GM18858 (cell line): ENCODE results near the gene ATP6V1B1.

Experiments used
- ATAC-seq: cut with Tn5 transposase; IDR thresholded peaks from one replicate; pipeline ENCODE4 v1.9.1; 2021; ENCODE audit not compliant: unreplicated experiment

The ATP6V1B1 gene

GRCh38 chr2:70943205-70943871, 7.6 kb downstream of the ATP6V1B1 start:
- no peak for ATAC-seq

DNA sequence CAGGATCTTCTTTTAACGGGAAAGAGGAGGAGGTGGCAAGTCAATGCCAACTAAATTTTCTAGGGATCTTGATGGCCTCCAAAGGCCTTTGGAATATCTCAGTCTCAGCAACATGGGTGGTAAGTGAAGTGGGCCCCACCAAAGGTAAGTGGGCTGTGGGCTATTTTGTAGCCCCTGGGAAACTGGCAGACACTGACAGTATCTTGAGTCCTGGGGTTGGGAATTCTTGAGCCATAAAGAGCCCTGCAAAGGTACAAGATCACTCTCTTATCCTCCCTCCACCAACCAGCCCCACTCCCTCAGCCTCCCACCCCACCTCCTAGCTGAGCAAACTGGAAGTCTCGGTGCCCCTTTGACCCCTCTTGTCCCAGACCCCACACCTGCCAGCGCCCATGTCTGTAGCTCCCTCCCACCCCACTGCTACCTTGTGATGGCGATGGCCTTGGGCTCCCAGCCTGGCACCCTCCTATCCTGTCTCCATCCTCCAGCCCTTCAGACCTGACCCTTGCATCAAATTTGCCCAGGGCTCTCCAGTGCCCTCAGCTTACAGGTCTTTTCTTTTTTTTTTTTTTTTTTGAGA, 8.5 kb downstream of the ATP6V1B1 start:
- no peak for ATAC-seq

DNA sequence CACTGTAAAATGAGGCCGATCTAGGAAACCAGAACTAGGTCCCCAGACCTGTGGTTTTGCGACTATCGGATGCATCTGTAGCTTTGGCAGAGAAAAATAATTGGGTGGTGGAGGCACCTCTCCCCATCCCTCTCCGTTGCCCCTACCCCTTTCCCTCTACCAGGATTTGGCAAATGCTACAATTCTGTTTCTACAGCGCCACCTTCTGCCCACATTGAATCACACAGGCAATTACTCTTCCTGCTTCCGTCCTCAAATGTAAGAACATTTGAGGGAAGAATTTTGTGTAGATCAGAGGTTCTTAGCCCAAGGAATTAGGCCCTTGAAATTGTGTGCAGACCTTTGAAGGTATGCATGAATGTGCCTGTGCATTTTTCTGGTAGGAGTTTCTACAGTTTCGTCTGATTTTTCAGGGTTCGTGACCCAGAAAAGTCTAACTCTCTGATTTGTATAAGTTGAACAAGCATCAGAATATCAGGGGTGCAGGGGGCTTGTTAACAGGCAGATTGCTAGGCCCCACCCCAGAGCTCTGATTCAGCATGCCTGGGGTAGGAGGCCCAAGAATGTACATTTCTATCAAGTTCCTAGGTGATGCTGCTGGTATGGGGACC, 11.2 kb downstream of the ATP6V1B1 start:
- no peak for ATAC-seq

- ATAC-seq: no peak
These were observed 12.0 kb downstream of the ATP6V1B1 start for GRCh38 chr2:70947556-70948184.

GRCh38 chr2:70948337-70949003, 12.8 kb downstream of the ATP6V1B1 start:
- ATAC-seq: no peak

DNA sequence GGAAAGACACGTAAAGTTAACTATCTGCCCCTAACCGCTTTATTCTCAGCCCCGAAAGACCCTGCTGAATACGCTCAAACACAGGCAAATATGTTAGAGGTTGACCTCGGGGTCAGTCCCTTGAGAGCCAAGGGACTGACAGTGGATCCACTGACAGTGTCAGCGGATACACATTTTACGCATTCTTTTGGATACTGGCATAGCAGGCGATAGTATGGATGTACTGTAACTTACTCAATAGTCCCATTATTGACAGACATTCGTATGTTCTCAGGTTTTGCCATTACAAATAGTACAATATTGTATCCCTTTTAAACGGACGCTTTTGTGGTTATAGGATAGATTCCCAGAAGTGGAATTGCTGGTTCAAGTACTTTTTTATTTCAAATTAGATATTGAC, 13.4 kb downstream of the ATP6V1B1 start:
- no peak for ATAC-seq

GRCh38 chr2:70954886-70955285, 19.2 kb downstream of the ATP6V1B1 start:
- ATAC-seq: no peak

DNA sequence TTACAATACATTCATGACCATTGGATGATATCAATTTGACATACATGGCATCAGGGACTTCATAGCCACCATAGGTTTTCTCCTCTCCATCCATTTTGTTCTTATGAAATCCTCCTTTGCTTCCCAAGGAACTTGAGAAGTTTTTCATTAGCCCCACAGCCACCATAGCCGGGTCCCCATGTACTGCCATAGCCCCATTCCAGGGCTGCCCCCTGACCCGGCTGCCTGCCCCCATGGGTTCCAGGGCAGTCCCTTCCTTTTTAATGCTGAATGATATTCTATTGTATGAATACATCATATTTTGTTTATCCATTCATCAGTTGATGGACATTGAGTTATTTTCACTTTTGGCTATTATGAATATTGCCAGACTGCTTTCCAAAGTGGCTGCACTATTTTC, 20.4 kb downstream of the ATP6V1B1 start:
- ATAC-seq: no peak

DNA sequence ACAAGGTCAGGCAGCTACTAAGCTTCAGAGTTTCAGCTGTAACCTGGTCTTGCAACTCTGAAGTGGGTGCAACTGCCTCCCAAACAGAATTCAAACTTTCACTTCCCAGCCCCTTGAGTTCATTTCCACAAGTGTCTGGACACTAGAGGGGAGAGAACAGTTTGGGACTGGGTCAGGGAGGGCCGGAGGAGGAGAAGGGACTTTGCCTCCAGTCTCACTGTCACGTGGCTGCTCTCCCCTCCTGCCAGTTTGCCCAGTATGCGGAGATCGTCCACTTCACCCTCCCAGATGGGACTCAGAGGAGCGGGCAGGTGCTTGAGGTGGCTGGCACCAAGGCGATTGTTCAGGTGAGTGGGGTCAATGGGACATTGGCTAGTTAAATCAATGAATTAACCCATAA, 22.1 kb downstream of the ATP6V1B1 start:
- no peak for ATAC-seq

DNA sequence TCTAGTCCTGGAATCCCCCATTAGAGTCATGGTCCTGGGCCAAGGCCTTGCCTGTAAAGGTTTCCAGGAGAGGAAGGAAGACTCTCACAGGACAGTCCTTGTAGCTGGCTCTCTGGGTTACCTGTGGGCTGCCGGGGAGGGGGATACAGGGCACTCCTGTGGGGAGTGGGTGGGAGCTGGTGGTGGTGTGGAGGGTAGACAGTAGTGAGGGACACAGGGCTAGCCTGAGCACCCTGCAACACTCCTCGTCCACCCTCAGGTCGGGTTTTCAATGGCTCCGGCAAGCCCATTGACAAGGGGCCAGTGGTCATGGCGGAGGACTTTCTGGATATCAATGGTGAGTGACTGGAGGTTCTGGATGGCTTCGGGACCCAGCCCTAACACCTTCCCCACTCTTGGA, 23.1 kb downstream of the ATP6V1B1 start:
- ATAC-seq: no peak

GRCh38 chr2:70959271-70959761, 23.6 kb downstream of the ATP6V1B1 start:
- no peak for ATAC-seq

DNA sequence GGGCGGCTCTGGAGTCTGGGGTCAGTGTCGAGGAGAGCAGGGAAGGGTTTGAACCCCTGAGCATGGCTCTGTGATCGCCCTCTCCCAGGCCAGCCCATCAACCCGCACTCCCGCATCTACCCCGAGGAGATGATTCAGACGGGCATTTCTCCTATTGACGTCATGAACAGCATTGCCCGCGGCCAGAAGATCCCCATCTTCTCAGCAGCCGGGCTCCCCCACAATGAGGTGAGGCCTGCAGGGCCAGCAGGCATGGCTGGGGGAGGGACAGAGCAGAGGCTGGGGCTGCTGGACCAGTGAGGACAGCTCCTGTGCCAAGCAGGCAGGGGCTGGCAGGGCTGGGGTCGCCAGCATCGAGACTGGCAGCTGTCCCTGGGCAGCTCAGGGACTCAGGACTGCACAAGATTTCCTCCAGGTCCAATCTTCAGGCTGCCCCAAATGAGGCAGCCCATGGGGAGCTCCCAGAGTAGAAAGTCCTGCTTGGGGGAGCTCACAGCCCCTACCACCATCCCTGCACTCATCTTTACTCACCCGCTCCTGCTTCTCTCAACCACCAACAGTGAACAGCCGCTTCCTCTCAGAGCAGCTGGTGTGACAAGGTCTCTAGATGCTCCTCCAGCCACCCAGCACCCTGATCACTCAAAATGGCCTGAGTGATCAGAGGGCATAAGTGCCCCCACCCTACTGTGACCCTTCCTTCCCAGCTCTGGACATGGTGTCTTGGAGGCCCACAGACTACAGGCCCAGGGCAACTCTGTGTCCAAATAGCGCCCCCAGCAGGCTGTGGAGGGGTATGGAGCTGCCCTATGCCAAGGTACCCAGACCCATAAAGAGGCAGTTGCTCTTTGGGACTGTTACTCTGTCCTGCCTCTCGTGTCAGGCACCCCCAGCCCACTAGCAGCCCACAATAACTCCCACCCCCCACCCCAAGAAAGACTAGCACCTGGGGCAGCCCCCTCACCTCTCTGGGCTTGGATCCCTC, 24.4 kb downstream of the ATP6V1B1 start:
- ATAC-seq: no peak

DNA sequence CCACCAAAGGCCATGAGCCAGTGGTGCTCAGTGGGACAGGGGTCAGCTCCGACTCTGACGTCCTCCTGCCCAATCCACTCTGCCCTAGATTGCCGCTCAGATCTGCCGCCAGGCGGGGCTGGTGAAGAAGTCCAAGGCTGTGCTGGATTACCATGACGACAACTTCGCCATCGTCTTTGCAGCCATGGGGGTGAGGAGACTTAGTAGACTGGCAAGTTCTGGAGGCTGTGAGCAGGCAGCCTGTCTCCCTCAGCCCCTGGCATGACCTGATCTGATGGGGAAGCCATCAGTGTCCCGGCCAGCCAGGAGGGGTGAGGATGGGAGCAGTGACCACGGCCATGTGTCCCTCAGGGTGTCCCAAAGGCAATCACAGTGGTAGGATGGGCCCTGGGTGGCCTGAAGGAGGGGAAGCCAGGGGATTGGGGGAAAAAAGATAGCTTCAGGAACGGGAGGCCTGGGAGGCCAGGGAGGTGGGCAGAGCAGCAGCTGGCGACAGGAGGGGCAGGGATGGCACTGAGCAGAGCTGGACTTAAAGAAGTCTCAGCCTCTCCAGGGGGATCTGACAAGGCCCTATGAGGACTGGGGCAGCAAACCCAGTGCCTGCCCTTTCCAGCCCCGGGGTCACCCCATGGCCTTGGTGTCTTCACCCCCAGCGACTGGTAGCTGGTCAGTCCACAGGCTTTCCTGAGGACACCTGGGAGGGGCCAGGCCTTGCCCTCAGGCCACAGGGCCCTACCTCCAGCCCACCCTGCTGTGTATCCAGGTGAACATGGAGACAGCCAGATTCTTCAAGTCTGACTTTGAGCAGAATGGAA, 25.3 kb downstream of the ATP6V1B1 start:
- ATAC-seq: no peak

DNA sequence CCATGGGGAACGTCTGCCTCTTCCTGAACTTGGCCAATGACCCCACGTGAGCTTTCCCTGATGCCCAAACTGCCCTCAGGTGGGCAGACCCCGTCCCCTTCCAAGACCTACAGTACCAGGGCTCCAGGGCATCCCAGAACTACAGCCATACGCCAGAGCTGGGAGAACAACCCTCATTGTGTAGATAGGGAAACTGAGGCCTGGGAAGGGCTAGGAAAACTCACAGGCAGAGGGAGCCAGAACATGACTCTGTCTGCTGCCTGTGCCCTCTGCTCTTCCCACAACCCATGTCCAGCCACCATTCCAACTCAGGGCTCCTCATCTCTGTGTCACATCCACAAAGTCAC, 25.9 kb downstream of the ATP6V1B1 start:
- no peak for ATAC-seq

DNA sequence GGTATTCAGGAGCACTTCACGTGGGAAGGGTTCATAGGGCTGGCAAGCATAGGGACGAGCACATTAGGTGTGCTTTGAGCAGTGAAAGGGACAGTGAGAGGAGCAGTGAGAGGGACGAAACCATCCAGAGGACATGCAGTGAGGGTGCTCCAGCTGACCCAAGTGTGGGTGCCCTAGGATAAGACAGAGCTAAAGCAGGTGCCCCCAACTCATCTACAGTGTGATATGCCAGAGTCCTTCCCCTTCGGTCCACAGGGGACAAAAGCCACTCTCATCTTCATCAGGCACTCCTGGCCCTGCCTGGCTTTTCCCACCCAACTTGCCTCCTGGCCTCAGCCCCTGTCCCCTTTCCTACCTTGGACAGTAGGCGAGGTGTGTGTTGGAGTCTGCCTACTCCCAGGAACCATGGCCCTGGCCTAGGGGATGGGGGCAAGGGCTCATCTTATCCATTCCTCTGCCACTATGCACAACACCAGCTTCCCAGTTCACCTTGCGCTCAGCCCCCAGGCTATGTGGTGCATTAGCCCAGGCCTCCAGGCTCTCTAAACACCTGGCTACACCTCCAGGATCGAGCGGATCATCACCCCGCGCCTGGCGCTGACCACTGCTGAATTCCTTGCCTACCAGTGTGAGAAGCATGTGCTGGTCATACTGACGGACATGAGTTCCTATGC, 26.6 kb downstream of the ATP6V1B1 start:
- ATAC-seq: no peak

GRCh38 chr2:70962885-70963878, 27.5 kb downstream of the ATP6V1B1 start:
- ATAC-seq: no peak

GRCh38 chr2:70964133-70964532, 28.4 kb downstream of the ATP6V1B1 start:
- no peak for ATAC-seq
